T-helper 17 cell (primary cell): Measurements from ENCODE around the gene BICDL2. TPM values are rescaled to one million over a fixed set of nuclear protein-coding genes. Genes with fewer than 3 reads are reported as not detected.

Source experiments
- ATAC-seq: fragments of 150-1000 bp; cut with Tn5 transposase; 2 replicates; pipeline ENCODE4 v1.10.0; 2021; ENCODE audit warnings: mild to moderate bottlenecking, moderate library complexity
- DNase-seq, 3 donors: peaks; one replicate each; pipeline versions ENCODE4 v3.0.0 to v3.0.0-alpha.2; 2020 to 2021
- H3K9me3 ChIP-seq: one replicate; pipeline ENCODE4 v1.7.0; 2013; ENCODE audit warnings: low read length, mild to moderate bottlenecking; ENCODE audit not compliant: control insufficient read depth, poor library complexity, severe bottlenecking
- H3K27ac Mint-ChIP-seq: one replicate; pipeline ENCODE4 v1.8.0; 2022; ENCODE audit warnings: mild to moderate bottlenecking, moderate library complexity, mixed read lengths
- H3K27me3 Mint-ChIP-seq: one replicate; pipeline ENCODE4 v1.8.0; 2022; ENCODE audit warnings: mixed read lengths
- H3K36me3 Mint-ChIP-seq: one replicate; pipeline ENCODE4 v1.8.0; 2022; ENCODE audit warnings: low read depth, mixed read lengths
- H3K4me1 Mint-ChIP-seq: one replicate; pipeline ENCODE4 v1.8.0; 2022; ENCODE audit warnings: mild to moderate bottlenecking, mixed read lengths
- H3K4me3 Mint-ChIP-seq: one replicate; pipeline ENCODE4 v1.8.0; 2022; ENCODE audit warnings: mild to moderate bottlenecking, moderate library complexity, mixed read lengths
- total RNA-seq, 4 donors: library from RNA in 2 of 4; stranded (reverse) in 2 of 4; gene quantifications; one replicate each; pipeline ENCODE4 v1.2.3 and lab custom pipeline; 2022 to 2026

The BICDL2 gene
- total RNA-seq, 2 donors from 2014 or later = not detected

DNA sequence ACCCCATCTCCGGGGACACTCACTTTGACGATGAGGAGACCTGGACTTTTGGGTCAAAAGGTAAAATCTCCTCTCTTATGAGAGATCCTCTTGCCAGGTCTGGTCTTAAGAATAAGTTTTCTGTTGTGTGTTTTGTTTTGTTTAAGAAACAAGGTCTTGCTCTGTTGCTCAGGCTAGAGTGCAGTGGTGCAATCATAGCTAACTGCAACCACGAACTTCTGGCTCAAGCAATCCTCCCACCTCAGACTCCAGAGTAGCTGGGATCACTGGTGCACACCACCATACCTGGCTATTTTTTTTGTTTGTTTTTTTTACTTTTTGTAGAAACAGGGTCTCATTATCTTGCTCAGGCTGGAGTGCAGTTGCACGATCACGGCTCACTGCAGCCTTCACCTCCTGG lies 13.7 kb upstream of the BICDL2 start:
- DNase-seq (no peak), ATAC-seq (no peak)
- H3K4me3 Mint-ChIP-seq = no peak overlapping the region
- no peak overlapping the region for H3K27ac Mint-ChIP-seq
- H3K27me3 Mint-ChIP-seq = peaks cover 13% of the 10 kb centered on the region
- H3K4me1 Mint-ChIP-seq = peaks cover 26% of the 10 kb centered on the region
- peaks cover 5% of the 10 kb centered on the region for H3K36me3 Mint-ChIP-seq
- H3K9me3 ChIP-seq = no peaks in the 10 kb centered on the region

- Mint-ChIP-seq H3K36me3 (peaks cover 5% of the 10 kb centered on the region), H3K27ac (no peak overlapping the region), H3K4me3 (no peak overlapping the region), H3K4me1 (peaks cover 25% of the 10 kb centered on the region), H3K27me3 (peaks cover 15% of the 10 kb centered on the region)
- H3K9me3 ChIP-seq = no peaks in the 10 kb centered on the region
- DNase-seq (no peak), ATAC-seq (no peak)
These were observed 13.3 kb upstream of the BICDL2 start for GRCh38 chr16:3049921-3050481.

- no peak for ATAC-seq
- Mint-ChIP-seq H3K27me3 (peaks cover 42% of the 10 kb centered on the region), H3K27ac (no peak overlapping the region), H3K36me3 (peaks cover 4% of the 10 kb centered on the region), H3K4me1 (peaks cover 18% of the 10 kb centered on the region), H3K4me3 (peak overlapping the region; percentile 53)
- no peaks in the 10 kb centered on the region for H3K9me3 ChIP-seq
- no peak for DNase-seq
These were observed 10.6 kb upstream of the BICDL2 start for GRCh38 chr16:3047387-3047720.

DNA sequence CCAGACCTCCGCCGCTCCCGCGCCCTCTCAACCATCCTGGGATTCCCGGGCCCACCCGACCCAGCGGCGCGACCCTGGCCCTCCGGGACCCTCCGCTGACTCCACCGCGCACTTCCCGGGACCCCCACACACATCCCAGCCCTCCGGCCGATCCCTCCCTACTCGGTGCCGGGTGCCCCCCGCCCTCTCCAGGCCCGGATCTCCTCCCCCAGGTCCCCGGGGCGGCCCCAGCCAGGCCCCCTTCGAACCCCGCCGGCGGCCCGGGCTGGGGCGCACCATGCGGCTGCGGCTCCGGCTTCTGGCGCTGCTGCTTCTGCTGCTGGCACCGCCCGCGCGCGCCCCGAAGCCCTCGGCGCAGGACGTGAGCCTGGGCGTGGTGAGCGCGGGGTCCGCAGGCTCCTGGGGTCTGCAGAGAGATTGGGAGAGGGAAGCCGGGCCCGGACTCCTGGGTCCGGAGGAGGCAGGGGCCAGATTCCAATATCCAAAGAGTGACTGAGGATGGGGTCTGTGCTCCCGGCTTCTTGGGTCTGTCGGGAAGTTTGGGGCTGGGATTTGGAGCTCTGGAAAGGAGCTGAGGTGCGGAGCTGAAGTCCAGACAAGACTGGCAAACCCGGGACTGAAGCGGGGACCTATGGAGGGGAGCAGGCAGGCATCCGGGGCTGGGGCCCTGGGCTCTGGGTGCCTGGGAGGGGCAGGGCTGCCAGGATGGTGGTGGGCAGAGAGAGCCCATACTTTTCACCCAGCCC lies 10.1 kb upstream of the BICDL2 start:
- H3K27me3 Mint-ChIP-seq = peaks cover 42% of the 10 kb centered on the region
- H3K4me1 Mint-ChIP-seq = peaks cover 15% of the 10 kb centered on the region
- DNase-seq = no peak
- H3K9me3 ChIP-seq = no peaks in the 10 kb centered on the region
- peak overlapping the region; percentile 53 for H3K4me3 Mint-ChIP-seq
- no peak overlapping the region for H3K27ac Mint-ChIP-seq
- H3K36me3 Mint-ChIP-seq = peaks cover 4% of the 10 kb centered on the region
- ATAC-seq = peak; percentile 54

GRCh38 chr16:3045758-3046640 lies 9.3 kb upstream of the BICDL2 start, which contains the start of gene MMP25:
TSS of gene MMP25 (plus strand) at chr16:3046561. CDS start at chr16:3046918, 357 bp downstream.
- Mint-ChIP-seq H3K4me1 (peaks cover 15% of the 10 kb centered on the region), H3K36me3 (peaks cover 4% of the 10 kb centered on the region), H3K27me3 (peaks cover 42% of the 10 kb centered on the region), H3K27ac (no peak within 1 kb of the TSS), H3K4me3 (peak within 1 kb of the TSS; percentile 86)
- ATAC-seq = peak; percentile 47
- DNase-seq = no peak
- H3K9me3 ChIP-seq = no peaks in the 10 kb centered on the region

GRCh38 chr16:3044708-3045107 lies 8.0 kb upstream of the BICDL2 start:
- Mint-ChIP-seq H3K4me1 (peaks cover 12% of the 10 kb centered on the region), H3K4me3 (peak overlapping the region; percentile 86), H3K27ac (peak overlapping the region; percentile 27), H3K27me3 (peaks cover 54% of the 10 kb centered on the region), H3K36me3 (peaks cover 4% of the 10 kb centered on the region)
- no peak for DNase-seq
- ATAC-seq = no peak
- H3K9me3 ChIP-seq = no peaks in the 10 kb centered on the region

GRCh38 chr16:3042376-3042775 lies 5.6 kb upstream of the BICDL2 start:
- ATAC-seq (no peak), DNase-seq (no peak)
- Mint-ChIP-seq H3K27me3 (peaks cover 58% of the 10 kb centered on the region), H3K27ac (no peak overlapping the region), H3K4me3 (no peak overlapping the region), H3K4me1 (peaks cover 7% of the 10 kb centered on the region), H3K36me3 (peaks cover 4% of the 10 kb centered on the region)
- no peaks in the 10 kb centered on the region for H3K9me3 ChIP-seq

DNA sequence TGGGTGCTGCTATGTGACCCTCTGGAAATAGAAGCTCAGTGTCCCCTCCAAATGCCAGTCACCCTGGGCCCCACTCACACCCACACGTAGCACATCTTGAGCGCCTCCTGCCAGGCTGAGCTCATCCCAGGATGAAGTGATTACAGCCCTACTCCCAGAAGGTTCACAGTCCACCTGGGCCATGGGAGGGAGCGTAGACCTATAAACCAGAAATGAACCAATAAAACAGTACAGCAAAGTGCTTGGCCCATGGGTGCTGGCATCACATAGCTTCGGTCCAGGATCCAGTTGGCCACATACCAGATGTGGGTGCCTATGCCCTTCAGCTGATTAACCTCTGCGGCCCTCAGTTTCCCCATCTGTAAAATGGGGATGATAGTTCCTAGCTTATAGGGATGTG lies 2.2 kb upstream of the BICDL2 start:
- H3K27me3 Mint-ChIP-seq = peaks cover 67% of the 10 kb centered on the region
- H3K4me1 Mint-ChIP-seq = no peaks in the 10 kb centered on the region
- H3K36me3 Mint-ChIP-seq = peaks cover 6% of the 10 kb centered on the region
- no peak for DNase-seq
- ATAC-seq = no peak
- no peaks in the 10 kb centered on the region for H3K9me3 ChIP-seq
- no peak overlapping the region for H3K27ac Mint-ChIP-seq
- no peak overlapping the region for H3K4me3 Mint-ChIP-seq

DNA sequence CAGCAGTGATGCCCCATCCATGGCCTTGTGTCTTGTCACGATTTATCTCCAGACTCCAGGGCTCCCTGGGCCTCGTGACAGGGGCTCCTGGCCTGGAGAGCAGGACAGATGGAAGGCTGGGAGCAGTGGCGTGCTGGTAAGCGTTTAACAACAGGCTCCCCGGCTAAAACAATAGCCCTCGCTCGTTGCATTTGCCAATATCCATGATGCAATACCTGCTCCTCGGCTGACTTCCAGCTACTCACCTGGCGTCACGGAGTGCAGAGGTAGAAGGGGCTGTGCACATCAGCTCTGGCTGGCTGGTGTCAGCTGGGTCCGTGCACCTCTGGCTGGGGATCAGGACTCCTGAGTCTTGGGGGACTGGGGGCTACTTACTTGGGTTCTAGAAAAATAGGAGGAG lies 1.5 kb upstream of the BICDL2 start:
- Mint-ChIP-seq H3K36me3 (peaks cover 7% of the 10 kb centered on the region), H3K4me3 (no peak overlapping the region), H3K27ac (no peak overlapping the region), H3K4me1 (no peaks in the 10 kb centered on the region), H3K27me3 (peaks cover 67% of the 10 kb centered on the region)
- H3K9me3 ChIP-seq = no peaks in the 10 kb centered on the region
- DNase-seq = no peak
- ATAC-seq = no peak

DNA sequence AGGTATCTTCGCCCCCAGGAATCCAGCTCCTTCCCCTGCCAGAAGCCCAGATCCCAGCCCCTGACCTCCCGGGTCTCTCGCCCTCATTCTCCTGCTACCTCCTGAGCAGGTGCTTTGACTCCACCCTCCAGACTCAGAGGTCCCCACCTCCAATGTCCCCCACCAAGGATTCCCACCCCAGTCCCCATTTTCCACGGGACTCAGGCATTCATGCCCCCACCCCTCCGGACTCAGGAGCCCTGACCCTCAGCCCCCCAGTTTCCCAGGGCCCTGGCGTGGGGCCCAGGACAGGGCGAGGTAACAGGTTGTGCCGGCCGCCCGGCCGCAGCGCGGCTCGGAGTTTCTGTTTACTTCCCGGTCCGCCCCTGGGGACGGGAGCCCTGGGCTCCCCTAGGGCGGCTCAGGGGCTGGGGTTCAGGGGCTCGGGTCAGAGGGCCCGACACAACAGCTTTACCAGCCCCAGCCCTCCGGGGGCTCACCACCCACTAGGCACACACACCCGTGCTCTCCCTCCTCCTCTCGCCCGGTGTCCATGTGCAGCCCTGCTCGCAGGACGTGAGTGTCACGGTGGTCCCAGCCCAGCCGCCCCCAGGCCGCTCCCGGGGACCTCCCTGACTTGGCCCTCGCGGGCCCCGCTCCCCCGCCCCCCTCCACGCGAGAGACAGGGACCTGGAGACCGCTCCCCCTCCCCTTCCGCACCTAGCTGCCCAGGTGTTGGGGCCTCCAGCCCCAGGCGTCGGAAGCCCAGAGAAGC lies 595 bp downstream of the BICDL2 start:
- no peak for ATAC-seq
- H3K27me3 Mint-ChIP-seq = peaks cover 71% of the 10 kb centered on the region
- no peak for DNase-seq
- no peaks in the 10 kb centered on the region for H3K9me3 ChIP-seq
- H3K4me1 Mint-ChIP-seq = peaks cover 5% of the 10 kb centered on the region
- peak overlapping the region; percentile 62 for H3K4me3 Mint-ChIP-seq
- no peak overlapping the region for H3K27ac Mint-ChIP-seq
- H3K36me3 Mint-ChIP-seq = peaks cover 7% of the 10 kb centered on the region

DNA sequence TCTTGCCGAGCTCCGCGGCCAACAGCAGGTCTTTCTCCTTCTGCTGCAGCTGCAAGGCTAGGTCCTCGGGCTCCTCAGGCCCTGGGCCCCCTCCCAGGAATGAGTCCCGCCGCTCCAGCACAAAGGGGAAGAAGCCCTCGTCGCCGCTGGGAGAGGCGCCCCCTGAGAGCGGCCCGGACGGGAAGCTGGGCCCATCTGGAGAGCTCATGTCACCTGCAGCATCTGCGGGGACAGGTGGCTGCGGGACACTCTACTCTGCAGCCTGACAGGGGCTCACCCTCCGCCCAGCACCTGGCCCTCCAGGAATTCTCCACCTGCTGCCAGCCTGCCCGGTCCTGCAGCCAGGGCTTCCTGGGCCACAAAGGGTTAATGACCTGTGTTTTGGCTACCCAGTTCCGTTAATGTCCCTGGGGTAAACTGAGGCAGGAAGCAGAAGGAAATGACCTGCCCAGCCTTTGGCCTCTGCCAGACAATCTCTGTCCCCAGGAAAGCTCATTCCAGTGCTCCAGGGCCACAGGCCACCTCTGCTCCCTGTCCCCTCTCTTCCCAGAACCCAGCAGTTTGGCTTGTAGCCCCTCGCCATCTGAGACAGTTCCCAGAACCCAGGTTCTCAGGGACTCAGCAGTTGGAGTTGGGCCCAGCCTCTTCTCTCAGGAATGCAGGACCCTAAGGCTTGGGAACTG lies 1.3 kb downstream of the BICDL2 start:
- Mint-ChIP-seq H3K36me3 (peaks cover 7% of the 10 kb centered on the region), H3K4me3 (peak overlapping the region; percentile 62), H3K27me3 (peaks cover 67% of the 10 kb centered on the region), H3K4me1 (peaks cover 5% of the 10 kb centered on the region), H3K27ac (no peak overlapping the region)
- ATAC-seq (no peak), DNase-seq (no peak)
- H3K9me3 ChIP-seq = no peaks in the 10 kb centered on the region

GRCh38 chr16:3032624-3033023 lies 4.1 kb downstream of the BICDL2 start:
- no peak for ATAC-seq
- Mint-ChIP-seq H3K27me3 (peaks cover 60% of the 10 kb centered on the region), H3K4me1 (peaks cover 18% of the 10 kb centered on the region), H3K27ac (peak overlapping the region; percentile 60), H3K4me3 (peak overlapping the region; percentile 5), H3K36me3 (peaks cover 7% of the 10 kb centered on the region)
- no peak for DNase-seq
- H3K9me3 ChIP-seq = no peaks in the 10 kb centered on the region
